ENCODE measurements around the gene HEY2.
"Not testable (repeated sequence)": the region's sequence is repeated elsewhere in the genome, so short reads cannot be mapped to it uniquely, and the experiment has no call there.

Gene HEY2

GRCh38 chr6:125773387-125774341, 24.2 kb downstream of the HEY2 start:
- no peak for DNase-seq

- DNase-seq = not testable (repeated sequence)
Observed at GRCh38 chr6:125776107-125776826, 26.8 kb downstream of the HEY2 start.

- peak; percentile 90 for DNase-seq
Observed at GRCh38 chr6:125779924-125780539, 30.6 kb downstream of the HEY2 start.

DNA sequence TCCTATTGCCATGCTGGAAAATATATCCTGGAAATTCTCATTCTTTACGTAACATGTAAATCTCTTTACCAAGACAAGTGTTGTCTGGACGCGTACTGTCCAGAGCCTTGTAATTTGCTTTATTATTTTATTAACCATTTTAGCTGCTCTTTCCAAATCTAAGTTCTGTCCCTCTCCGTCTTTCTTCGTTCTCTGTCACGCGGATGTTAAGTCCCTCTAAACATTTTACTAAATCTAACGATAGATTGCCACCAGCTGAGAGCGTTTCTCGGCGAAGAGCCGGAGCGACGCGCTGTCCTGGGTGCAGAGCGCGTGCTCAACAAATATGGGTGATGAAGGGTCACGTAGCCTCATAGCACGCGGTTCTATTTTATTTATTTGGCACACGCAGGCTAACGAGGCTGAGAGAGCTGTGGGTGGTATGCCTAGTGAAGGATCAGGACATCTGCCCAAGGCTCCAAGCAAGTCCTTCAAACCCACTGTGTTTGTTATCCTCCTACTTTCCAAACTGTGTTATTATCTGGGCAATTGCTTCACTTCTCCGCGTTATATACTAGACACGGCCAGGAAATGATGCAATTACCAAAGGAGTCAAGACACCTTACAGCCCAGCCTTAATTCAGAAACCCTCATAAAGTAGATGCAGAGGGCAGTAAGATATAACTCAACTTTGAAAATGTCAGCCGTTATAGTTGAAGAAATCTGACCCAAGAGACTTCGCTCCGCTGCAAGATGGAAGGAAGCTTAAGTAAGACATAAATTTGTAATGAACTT, 31.3 kb downstream of the HEY2 start:
- peak; percentile 63 for DNase-seq

GRCh38 chr6:125781314-125781868, 32.0 kb downstream of the HEY2 start:
- DNase-seq = no peak

DNA sequence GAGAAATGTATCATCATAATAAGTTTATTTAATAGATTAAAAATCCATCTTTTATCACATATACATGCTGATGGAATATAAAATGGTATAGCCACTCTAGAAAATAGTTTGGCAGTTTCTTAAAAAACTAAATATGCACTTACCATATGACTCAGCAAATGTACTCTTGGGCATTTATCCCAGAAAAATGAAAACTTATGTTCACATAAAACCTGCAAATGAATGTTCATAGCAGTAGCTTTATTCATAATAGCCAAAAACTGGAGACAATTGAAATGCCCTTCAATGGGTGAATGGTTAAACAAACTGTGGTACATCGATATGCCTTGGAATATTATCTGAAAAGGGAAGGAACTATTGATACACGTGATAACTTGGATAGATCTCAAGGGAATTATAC, 34.9 kb downstream of the HEY2 start:
- DNase-seq = no peak

DNA sequence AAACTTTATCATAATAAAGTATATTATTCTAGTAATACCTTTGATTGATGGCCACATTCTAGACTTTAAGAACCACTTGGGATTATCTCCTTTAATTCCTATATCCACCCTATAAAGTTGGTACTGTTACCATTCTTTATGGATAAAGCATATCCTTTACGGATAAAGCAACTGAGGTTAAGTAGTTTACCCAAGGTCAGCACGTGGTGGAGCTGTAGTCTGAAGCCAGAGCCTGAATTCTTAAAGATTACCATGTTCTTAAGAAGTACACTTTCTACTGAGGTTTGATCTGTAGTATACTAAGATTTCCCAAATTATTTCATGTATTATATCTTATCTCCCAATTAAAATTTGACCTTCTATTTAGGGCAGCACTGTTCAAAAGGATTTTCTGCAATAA, 38.4 kb downstream of the HEY2 start:
- DNase-seq = no peak

DNA sequence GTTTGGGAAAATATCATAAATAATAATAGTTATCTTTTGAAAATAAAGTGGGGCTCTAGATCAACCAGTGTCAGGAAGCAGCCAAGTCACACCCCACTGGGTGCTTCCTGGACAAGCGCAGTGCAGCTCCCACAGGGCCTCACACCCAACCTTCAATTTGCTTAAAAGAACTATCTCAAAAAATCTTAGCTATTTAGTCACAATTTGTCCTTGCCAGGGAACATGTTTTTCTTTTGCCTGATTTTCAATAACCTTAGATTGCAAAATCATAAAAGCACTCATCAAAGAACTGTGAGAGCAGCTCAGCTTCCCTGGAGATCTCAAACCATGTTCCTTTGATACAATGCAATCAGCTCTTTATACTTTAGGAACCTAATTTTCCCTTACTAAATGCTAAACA, 39.7 kb downstream of the HEY2 start:
- no peak for DNase-seq

DNA sequence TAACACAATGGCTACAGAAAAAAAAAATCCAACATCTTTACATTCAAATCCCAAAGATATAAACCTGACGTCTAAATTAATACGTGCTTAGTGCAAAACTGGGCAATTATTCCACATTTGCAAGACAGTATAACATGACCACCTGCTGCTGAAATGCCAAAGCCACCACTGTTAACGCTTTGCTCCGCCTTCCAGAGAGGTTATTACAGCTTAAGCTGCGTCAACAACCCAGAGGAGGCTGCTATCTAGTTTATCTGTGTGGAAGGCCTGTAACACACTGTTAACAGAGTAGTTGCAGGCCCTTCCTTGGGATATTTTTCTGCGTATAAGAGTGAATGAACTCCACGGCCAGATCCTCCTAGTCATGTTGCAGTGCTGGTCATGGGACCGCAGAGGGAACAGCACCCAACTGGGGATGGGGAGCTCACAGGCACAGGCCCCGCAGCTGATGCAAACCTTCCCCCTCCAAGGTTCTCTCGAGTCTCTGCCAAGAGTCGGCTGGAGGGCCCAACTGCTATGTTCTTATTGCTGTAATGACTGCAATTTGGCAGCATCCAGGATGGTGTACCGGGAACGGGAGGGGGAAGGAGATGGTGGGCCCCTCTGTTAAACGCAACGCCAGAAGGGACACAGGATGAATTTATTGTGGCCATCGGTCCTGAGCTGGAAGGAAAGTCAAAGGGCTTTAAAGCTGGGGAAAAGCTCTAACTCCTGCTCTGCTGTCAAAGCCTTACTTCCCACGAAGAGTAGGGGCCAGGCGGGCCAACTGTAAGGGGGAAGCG, 40.3 kb downstream of the HEY2 start:
- peak; percentile 72 for DNase-seq

DNA sequence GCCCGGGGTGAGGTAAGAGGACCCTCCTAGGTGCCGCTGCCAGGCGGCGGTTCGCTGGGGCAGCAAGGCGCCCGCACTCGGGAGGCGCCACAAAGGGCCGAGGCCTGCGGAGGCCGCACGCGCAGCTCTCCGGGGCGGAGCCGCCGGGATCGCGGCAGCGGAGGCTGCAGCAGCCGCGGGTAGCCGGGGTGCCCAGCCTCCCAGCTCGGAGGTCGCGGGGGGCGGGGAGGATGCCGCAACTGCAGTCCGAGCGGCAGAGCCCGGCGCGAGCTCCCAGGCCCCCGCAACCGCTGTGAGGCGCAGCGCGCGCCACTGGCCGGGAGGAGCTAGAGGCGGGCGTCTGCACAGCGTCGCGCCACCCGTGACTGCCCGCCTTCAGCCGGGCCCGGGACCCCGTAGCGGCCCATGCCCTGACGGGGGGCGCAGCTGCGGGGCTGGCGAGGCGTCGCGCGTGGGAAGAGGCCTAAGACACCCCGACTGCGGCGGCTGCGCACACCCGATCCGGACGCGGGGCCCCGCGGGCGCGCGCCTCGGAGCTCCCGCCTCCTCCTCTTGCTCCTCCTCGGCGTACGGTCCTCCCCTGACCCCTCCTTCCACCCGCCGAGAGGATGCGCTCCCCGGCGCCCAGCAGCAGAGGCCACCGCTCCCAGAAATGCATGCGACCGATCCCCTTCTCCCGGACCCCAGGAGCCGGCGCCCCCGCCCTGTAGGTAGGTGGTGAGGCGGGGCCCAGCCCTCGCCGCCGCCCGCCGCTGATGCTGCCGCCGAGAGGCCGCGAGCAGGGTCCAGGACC, 41.1 kb downstream of the HEY2 start, which contains the start of gene NCOA7:
Gene NCOA7, plus strand, starts transcription at position 603 of the 793 bp plus-strand sequence. CDS start 24,395 bp downstream, outside the sequence.
- DNase-seq = peak; percentile 84

DNA sequence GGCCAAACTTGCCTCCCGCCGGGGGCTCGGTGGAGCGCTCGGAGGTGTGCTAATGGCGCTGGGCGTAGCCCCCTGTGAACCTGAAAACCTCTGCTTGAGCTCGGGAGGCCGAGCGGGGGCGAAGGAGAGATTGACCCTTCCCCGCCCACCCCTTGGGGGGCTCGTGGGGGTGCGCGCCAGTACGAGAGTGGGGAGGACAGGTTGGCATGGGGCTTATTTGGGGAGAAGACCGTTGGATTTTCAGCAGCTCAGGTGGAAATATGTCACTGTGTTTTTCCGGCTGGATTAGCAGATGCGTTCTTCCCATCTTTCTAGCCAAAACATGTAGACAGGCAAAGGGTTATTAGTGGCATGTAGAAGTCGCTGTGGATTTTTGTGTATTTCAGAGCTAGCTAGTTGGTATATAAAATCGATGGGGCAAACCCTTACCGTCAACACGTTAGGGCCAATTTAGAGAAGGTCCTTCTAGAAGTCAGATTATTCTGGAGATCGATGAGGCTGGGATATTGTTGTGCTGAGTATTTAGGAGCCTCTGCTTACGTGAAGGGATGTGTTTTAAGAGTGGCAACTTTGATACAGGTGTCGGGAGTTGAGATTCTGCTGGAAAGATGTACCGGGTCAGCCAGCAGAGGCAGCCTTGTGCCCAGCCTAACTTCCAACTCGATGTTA, 41.9 kb downstream of the HEY2 start:
- DNase-seq = no peak

DNA sequence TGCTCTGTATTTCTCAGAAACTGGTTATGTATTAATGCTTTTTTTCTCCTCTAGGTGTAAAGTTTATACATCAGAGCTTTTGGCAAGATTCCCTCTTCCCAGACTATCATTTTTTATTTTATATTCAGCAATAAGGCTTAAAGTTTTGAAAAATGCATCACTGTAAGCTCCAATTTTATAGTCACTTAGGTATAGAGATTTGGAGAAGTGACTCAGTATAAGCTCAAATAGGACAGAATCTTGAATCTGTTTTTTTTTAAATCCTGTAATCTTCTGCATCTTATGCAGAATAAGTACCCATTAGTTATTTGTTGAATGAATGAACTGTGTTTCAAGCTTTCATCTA, 42.4 kb downstream of the HEY2 start:
- no peak for DNase-seq

GRCh38 chr6:125792172-125792571, 42.7 kb downstream of the HEY2 start:
- DNase-seq = no peak

DNA sequence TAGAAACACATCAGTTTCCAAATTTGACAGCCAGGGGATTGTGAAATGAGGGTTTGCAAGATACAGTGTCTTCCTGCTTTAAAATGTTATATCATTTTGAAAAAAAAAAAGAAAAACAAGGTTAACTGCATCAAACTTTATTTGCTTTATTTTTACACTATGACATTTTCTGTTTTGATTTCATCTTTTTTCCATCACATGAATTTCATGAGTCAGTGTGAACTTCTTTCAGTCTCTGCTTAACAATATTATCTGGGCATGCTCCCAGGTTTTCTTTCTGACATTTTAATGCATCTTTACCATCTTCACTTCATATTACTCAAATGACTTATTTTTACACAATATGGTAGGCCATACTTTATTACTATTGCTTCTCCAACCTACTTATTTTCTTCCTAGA, 43.2 kb downstream of the HEY2 start:
- DNase-seq = no peak

GRCh38 chr6:125793280-125793679, 43.8 kb downstream of the HEY2 start:
- no peak for DNase-seq

DNA sequence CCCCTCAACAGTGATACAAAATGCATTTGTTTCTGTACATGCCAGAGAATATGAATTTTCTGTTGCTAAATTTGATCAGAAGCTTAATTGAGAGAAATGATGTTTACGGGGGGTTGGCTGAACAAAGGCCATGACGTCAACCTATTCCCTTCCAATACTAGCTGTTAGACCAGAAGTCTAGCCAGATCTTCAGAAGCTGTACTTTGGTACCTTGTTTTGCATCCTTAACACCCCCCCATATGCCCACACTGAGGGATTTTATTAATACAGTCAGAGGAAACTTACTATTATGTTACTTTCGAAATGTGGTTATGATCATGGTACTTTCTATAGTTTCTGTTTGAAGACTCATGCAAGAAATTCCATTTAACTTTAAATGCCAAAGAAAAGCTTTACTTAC, 44.4 kb downstream of the HEY2 start:
- DNase-seq = no peak

DNA sequence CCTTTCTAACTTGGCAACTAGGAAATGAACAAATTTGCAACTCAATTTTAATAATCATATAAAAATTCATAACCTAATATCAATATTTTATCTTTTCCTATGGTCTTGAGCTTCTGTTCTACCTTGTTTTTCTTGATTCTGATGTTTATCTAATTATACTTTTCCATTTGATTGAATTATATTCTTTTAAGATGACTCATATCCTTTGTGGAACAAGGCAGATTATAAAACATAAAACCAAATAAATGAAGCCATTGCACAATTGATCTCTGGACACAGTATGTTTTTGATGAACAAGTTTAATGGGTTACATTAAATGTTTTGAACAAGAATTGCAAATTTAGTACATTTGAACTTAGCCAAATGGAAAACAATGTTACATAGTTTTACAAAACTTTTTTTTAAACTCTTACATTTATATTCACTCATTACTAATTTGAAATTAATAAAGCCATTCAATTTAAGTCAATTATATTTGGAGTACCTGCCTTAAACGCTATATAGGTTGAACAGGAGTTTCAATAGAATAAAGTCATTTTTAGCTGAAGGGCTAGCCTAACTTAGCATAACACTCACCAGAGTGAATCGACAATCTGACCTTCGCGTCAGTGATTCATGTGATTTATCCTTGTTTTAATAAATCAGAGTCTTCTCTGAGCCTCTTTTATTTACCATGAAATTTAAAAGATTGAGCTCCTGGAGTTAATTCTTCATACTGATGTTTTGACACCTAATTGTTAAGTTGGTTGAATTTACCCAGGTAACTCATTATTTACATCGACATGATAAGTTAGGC, 45.1 kb downstream of the HEY2 start:
- DNase-seq = no peak

- no peak for DNase-seq
Observed at GRCh38 chr6:125795301-125795700, 45.9 kb downstream of the HEY2 start.
